OCI-M2 (cell line): ENCODE measurements around the gene GPATCH4.

Experiments
- DNase-seq: peaks from one replicate; lab custom pipeline; 2025; ENCODE audit not compliant: unreplicated experiment; lab: John Stamatoyannopoulos, UW

Gene GPATCH4

DNA sequence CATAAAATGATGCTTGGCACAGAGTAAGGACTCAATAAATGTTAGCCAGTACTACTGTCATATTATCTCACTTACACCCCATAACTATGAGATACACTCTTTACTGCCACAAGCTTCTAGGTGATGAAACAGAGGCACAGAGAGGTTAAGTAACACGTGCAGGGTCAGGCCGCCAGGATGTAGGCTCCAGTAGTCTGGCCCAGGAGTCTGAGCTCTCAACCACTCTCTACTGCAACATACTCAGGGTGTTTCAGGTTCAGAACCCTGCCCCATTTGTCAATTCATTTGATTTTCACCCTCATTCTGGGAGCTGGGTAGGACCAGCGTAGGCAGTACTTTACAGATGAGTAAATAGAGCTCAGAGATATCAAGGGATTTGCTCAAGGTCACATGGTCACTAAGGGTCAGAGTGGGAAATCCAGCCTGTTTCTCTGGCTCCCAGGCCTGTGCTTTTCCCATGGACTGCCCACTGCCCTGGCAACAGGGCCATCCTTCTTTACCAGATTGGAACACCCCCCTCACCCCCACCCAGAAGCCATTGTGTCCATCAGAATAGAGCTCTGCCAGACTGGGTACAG, 50.1 kb downstream of the GPATCH4 start:
- DNase-seq = no peak

- no peak for DNase-seq
These were observed 50.9 kb downstream of the GPATCH4 start for GRCh38 chr1:156550346-156550745.

DNA sequence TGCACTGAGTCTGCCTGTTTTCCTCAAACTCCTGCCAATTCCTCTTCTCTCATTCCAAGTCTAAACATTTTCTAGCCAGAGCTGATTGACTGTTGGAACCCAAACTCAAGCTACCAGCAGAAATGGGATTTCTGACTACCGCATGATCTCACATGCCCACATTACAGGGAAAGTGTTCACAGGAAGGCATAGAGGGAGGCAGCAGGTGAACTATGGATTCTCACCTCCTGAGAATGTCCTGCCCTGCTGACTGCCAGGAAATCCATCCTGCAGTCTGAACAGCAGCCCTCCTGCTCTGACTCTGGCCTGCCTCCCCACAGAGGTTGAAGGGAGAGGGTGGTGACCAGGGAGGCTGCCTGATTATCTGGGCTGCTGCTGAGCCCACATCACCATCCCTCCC, 51.4 kb downstream of the GPATCH4 start:
- no peak for DNase-seq

GRCh38 chr1:156549390-156549789, 51.9 kb downstream of the GPATCH4 start:
- no peak for DNase-seq

- DNase-seq = no peak
These were observed 53.3 kb downstream of the GPATCH4 start for GRCh38 chr1:156547982-156548381.

- no peak for DNase-seq
These were observed 53.8 kb downstream of the GPATCH4 start for GRCh38 chr1:156547434-156547833.

- no peak for DNase-seq
These were observed 55.0 kb downstream of the GPATCH4 start for GRCh38 chr1:156546267-156546666.

DNA sequence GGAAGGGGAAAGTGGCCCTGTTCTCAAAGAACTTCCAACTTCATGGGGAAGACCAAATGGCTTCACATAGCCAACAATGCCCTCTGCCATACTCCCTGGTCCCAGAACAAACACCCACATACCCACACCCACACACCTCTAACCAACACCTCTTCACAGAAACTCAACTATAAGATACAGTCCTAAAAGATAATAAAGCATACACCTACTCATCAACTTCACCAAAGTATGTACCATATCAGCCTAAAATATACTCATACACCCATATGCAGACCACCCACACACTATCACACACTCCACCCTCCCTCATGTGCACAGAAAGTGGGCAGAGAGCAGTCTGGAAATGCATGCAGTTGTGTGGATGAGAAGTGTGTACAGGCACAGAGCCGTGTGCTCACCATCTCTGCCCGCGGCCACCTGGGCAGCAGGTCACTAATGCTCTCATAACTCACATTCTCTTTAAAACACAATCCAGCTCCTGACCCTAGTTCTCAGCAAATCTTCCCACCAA, 56.6 kb downstream of the GPATCH4 start:
- DNase-seq = no peak
